ENCODE data around the gene PCCA.
"Not testable (repeated sequence)": the region's sequence is repeated elsewhere in the genome, so short reads cannot be mapped to it uniquely, and the experiment has no call there.

The PCCA gene

DNA sequence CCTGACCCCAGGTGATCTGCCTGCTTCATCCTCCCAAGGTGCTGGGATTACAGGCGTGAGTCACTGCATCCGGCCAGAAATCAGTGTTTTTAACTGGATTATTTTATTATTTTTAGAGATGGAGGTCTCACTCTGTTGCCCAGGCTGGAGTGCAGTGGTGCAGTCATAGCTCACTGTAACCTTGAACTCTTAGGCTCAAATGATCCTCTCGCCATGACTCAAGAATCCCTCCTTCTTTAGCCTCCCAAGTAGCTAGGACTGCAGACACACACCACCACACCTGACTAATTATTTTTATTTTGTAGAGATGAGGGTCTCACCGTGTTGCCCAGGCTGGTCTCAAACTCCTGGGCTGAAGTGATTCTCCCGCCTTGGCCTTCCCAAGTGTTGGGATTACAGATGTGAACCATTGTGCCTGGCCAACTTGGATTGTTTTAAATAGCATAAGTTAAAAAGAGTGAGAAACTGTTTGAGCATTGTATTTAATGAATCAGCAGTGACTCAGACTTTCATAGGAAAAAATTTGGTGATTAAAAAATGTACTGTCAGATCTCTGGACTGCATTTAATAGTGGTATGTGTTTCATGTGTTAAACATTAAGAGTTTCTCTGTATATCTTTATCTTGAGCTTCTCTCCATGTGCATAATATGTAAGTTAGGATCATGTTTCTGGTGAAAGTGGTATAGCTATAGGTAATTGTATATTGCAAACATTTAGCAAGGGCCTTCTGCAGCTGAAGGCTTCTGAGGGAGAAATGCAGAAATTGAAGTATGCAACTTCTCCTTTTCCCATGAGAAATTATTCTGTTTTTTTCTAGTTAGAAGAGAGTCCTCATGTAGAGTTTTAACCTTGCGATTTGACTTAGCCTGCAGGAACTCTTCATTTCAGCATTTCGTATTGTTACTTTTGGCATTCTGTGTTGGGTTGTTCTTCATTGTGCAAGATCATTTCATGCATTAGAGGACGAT is 121.2 kb downstream of the PCCA start:
- no peak for DNase-seq (ENCODE audit: insufficient read length, low spot score)
- TF ChIP-seq CTCF (IDR thresholded peaks at IDR 0.05; ENCODE audit: insufficient read depth, missing control alignments) = no peak
- FAIRE-seq = no peak

- FAIRE-seq = no peak
- no peak for TF ChIP-seq CTCF (IDR thresholded peaks at IDR 0.05; ENCODE audit: insufficient read depth, missing control alignments)
- no peak for DNase-seq (ENCODE audit: insufficient read length, low spot score)
These were observed 122.3 kb downstream of the PCCA start for GRCh38 chr13:100211016-100211710.

DNA sequence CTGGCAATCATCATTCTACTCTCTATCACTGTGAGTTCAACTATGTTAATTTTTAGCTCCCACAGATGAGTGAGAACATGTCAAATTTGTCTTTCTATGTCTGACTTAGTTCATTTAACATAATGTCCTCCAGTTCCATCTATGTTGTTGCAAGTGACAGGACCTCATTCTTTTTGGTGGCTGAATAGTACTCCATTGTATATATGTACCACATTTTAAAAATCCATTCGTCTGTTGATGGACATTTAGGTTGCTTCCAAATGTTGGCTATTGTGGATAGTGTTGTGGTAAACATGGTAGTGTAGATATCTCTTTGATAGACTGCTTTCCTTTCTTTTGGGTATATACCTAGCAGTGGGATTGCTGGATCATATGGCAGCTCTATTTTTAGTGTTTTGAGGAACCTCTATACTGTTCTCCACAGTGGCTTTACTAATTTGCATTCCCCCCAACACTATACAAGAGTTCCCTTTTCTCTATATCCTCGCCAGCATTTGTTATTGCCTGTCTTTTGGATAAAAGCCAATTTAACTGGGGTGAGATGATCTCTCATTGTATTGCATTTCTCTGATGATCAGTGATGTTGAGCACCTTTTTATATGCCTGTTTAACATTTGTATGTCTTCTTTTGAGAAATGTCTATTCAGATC is 124.1 kb downstream of the PCCA start:
- TF ChIP-seq CTCF (IDR thresholded peaks at IDR 0.05; ENCODE audit: insufficient read depth, missing control alignments) = no peak
- DNase-seq (ENCODE audit: insufficient read length, low spot score) (no peak), FAIRE-seq (peak; percentile 46)

DNA sequence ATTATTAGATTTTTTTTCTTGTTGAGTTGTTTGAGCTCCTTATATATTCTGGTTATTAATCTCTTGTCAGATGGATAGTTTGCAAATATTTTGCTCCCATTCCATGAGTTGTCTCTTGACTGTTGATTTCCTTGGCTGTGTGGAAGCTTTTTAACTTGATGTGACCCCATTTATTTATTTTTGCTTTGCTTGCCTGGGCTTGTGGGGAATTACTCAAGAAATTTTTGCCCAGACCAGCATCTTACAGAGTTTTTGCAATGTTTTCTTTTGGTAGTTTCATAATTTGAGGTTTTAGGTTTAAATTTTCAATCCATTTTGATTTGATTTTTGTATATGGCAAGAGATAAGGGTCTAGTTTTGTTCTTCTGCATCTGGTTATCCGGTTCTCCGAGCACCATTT is 124.7 kb downstream of the PCCA start:
- no peak for TF ChIP-seq CTCF (IDR thresholded peaks at IDR 0.05; ENCODE audit: insufficient read depth, missing control alignments)
- no peak for FAIRE-seq
- DNase-seq (ENCODE audit: insufficient read length, low spot score) = no peak

GRCh38 chr13:100214886-100215285 is 126.0 kb downstream of the PCCA start:
- no peak for FAIRE-seq
- TF ChIP-seq CTCF (IDR thresholded peaks at IDR 0.05; ENCODE audit: insufficient read depth, missing control alignments) = no peak
- no peak for DNase-seq (ENCODE audit: insufficient read length, low spot score)

- no peak for DNase-seq (ENCODE audit: insufficient read length, low spot score)
- TF ChIP-seq CTCF (IDR thresholded peaks at IDR 0.05; ENCODE audit: insufficient read depth, missing control alignments) = no peak
- no peak for FAIRE-seq
These were observed 132.3 kb downstream of the PCCA start for GRCh38 chr13:100221166-100221565.

- not testable (repeated sequence) for FAIRE-seq; DNase-seq (ENCODE audit: insufficient read length, low spot score)
These were observed 135.2 kb downstream of the PCCA start for GRCh38 chr13:100223966-100224530.

All from D721Med (cell line).